GM12891 (cell line): Measurements from ENCODE around the gene TANGO6.

Experiments
- DNase-seq: peaks from one replicate; pipeline ENCODE4 v3.0.0; 2011; ENCODE audit warnings: low spot score; ENCODE audit not compliant: insufficient read length
- FAIRE-seq: peaks from 2 replicates; lab custom pipeline; 2011; peaks lifted over from hg19 to GRCh38; lab: Jason Lieb, UNC
- PAX5 ChIP-seq: IDR thresholded peaks from 2 replicates; pipeline ENCODE4 v1.6.1; 2011; ENCODE audit warnings: low read length, moderate library complexity, mild to moderate bottlenecking; ENCODE audit not compliant: insufficient read depth, severe bottlenecking
- POLR2A ChIP-seq: IDR thresholded peaks from 2 replicates; pipeline ENCODE4 v1.6.1; 2011; ENCODE audit warnings: low read depth, low read length, control low read depth
- POLR2AphosphoS5 ChIP-seq: IDR thresholded peaks from 2 replicates; pipeline ENCODE4 v1.6.1; 2011; ENCODE audit warnings: low read depth, low read length, control low read depth
- POU2F2 ChIP-seq: IDR thresholded peaks from 2 replicates; pipeline ENCODE4 v1.6.1; 2011; ENCODE audit warnings: low read depth, mild to moderate bottlenecking, control low read depth, low read length, moderate library complexity
- SPI1 ChIP-seq: IDR thresholded peaks from 2 replicates; pipeline ENCODE4 v1.6.1; 2011; ENCODE audit warnings: low read depth, low read length, control low read depth
- TAF1 ChIP-seq: IDR thresholded peaks from 2 replicates; pipeline ENCODE4 v1.6.1; 2011; ENCODE audit warnings: low read depth, low read length, control low read depth

TANGO6 gene

GRCh38 chr16:69110406-69110805 lies 267.1 kb downstream of the TANGO6 start:
- TF ChIP-seq PAX5 = no peak
- TF ChIP-seq POU2F2 = no peak
- TF ChIP-seq SPI1 = no peak
- no peak for TF ChIP-seq POLR2AphosphoS5
- no peak for TF ChIP-seq POLR2A
- no peak for TF ChIP-seq TAF1
- DNase-seq (no peak), FAIRE-seq (no peak)

GRCh38 chr16:69111216-69111875 lies 268.0 kb downstream of the TANGO6 start:
- TF ChIP-seq POLR2A = no peak
- TF ChIP-seq PAX5 = no peak
- TF ChIP-seq TAF1 = no peak
- TF ChIP-seq POLR2AphosphoS5 = no peak
- TF ChIP-seq POU2F2 = no peak
- TF ChIP-seq SPI1 = no peak
- FAIRE-seq = no peak
- no peak for DNase-seq

GRCh38 chr16:69111876-69112230 lies 268.5 kb downstream of the TANGO6 start:
- FAIRE-seq (no peak), DNase-seq (no peak)
- TF ChIP-seq POLR2AphosphoS5 (no peak), PAX5 (no peak), POU2F2 (no peak), POLR2A (no peak), TAF1 (no peak), SPI1 (no peak)

GRCh38 chr16:69112285-69113129 lies 269.2 kb downstream of the TANGO6 start:
- FAIRE-seq (peak; percentile 68), DNase-seq (peak; percentile 80)
- TF ChIP-seq TAF1 = no peak
- no peak for TF ChIP-seq POU2F2
- TF ChIP-seq POLR2AphosphoS5 = no peak
- no peak for TF ChIP-seq SPI1
- no peak for TF ChIP-seq PAX5
- no peak for TF ChIP-seq POLR2A

GRCh38 chr16:69113216-69113615 lies 269.9 kb downstream of the TANGO6 start:
- no peak for TF ChIP-seq POU2F2
- no peak for TF ChIP-seq POLR2A
- TF ChIP-seq PAX5 = no peak
- TF ChIP-seq POLR2AphosphoS5 = no peak
- no peak for TF ChIP-seq SPI1
- TF ChIP-seq TAF1 = no peak
- DNase-seq (no peak), FAIRE-seq (no peak)

- FAIRE-seq = no peak
- no peak for TF ChIP-seq POLR2A
- no peak for TF ChIP-seq SPI1
- TF ChIP-seq PAX5 = no peak
- TF ChIP-seq POLR2AphosphoS5 = no peak
- no peak for TF ChIP-seq POU2F2
- TF ChIP-seq TAF1 = no peak
- no peak for DNase-seq
These were observed 271.1 kb downstream of the TANGO6 start for GRCh38 chr16:69114346-69114975.

GRCh38 chr16:69114976-69115355 lies 271.6 kb downstream of the TANGO6 start:
- no peak for FAIRE-seq

DNA sequence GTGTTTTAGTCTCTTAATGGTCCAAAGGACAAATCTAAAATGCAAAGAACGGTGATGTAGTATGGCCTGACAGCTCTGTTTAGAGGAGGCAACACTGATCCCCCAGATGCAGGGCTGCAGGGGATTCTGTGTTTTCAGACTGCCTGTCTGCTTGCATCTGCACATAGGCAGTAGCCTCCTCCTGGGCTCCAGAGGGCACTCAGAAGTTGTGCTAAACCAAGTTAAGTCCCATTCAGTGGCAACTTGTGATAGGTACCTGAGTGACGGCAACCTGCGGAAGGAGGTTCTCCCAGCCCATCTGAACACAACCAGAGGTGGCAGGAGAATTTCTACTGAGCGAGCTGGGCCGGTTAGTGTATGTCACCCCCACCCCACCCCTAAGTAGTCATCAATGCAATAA lies 272.0 kb downstream of the TANGO6 start:
- DNase-seq (no peak), FAIRE-seq (no peak)
- TF ChIP-seq SPI1 (no peak), TAF1 (no peak), POLR2AphosphoS5 (no peak), POU2F2 (no peak), PAX5 (no peak), POLR2A (no peak)

More at GRCh38 chr16:69114976-69115355, 271.6 kb downstream of the TANGO6 start:
- DNase-seq = no peak
- TF ChIP-seq PAX5 (no peak), POLR2A (no peak), TAF1 (no peak), POLR2AphosphoS5 (no peak), SPI1 (no peak), POU2F2 (no peak)

DNA sequence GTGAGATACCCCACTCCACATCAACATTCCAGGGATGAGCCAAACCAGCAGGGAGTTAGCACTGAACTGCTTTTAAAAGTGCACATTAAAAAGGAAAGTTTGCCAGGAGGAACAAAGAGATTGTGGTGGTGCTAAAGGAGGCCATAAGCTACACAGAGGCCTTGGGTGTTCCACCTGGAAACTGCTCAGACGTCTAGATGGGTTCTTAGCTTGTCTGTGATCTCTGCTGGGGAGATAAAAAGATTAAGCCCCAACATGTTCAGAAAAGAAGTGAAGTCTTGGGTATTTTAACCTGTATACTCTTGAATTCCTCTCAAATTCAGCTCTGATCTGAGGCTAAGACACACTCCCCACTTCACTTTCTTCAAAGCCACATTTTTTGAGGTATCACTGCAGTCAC lies 272.5 kb downstream of the TANGO6 start:
- no peak for FAIRE-seq

More for the DNA sequence above, 272.5 kb downstream of the TANGO6 start:
- TF ChIP-seq POU2F2 (no peak), SPI1 (no peak), PAX5 (no peak), POLR2AphosphoS5 (no peak), POLR2A (no peak), TAF1 (no peak)
- DNase-seq = no peak
